Measurements from ENCODE around the gene ANP32A.

The ANP32A gene

DNA sequence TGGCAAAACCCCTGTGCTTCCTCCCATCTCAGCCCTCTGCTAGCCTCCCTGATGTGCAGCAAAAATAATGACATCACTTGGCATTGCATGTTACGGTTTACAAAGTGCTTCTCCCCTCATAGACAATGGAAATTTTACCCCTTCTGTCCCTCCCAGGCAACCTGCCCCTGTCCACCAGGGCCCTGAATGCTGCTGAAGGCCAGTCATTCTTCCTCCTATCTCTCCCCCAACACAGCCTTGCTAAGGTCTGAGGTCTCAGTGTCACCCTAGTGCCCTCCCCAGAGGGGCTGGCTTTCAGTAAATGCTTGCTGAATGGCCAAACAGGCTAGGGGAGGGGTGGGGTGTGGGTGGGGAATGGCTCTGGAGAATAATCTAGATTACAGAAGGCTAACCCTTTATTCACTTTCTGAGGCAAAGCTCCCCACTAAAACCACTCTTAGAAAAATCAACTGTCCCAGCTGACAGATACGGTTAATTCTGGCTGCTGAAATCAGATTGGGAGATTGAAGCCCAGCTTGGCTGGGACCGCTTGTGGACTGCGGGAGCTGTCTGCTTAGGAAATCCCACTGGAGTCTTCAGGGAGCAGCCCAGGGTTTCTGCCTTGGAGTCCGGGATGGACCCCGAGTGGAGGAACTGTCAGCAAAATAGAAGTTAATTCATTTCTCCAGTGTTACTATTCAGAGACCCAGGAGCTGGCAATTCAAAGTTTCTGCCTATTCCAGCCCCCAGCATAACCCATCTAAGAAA is 22.9 kb downstream of the ANP32A start:
- no peak for DNase-seq (ENCODE audit: low read depth in 2 of 2)

DNA sequence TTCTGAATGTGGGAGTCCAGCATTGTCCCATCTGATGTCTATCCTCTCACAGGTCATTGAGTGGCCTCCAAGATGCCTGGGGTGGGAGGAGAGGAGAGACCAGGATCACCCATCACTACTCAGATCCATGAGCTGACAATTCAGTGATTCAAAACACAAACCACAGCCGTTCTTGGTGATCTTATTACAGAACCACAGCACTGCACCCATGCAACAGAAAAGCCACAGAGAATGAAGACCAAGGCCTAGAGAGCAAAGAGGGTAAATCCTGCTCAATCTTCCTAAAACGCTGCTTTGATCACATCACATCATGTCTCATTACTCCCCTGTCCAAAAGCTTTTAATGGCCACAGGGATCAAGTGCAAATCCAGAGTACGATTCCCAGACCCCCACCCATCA is 23.5 kb downstream of the ANP32A start:
- DNase-seq (ENCODE audit: low read depth in 2 of 2) = no peak

DNA sequence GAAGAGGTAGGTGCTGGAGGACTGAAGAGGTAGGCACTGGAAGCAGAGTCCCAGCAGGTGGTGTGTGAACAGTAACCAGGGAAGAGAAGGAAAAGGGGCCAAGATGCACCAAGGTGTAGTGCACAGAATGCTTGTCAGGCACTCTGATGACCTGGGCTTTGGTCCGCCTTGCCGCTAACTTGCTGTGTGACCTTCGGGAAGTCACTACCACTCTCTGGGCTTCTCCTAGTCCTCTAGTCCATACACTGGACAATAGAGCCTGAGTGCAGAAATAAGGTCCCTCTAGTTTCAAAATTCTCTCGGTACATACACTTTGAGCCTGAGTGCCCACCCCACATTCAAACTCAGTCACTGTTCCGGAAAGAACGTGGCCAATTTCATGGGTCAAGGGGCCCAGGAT is 24.1 kb downstream of the ANP32A start:
- no peak for DNase-seq (ENCODE audit: low read depth in 2 of 2)

DNA sequence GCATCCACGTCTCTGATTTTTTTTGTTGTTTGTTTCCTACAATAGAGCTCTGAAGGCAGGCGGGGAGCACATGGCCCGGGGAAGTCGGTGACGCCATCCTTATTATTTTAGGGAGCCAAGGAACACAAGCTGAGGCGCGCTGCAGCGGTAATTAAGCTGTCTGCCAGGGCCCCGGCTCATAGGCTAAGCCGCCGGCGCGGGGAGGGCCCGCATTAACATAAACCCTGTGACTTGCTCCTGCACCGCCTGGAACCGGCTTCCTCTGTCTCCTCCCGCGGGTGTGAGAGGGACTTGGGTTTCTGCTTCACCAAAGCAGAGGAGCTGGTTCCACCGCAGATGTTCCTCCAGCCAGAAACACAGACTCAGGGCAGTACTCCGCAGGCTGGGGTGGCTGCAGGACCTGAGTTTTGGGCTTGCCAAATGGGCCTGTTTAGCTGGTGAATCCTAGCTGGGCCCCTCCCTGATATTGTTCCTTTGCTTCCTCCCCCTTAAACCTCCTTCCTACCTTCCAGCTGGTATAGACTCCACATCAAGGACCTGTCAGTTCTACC is 25.3 kb downstream of the ANP32A start:
- DNase-seq (ENCODE audit: low read depth in 2 of 2) = peak; percentile 6 to 36

DNA sequence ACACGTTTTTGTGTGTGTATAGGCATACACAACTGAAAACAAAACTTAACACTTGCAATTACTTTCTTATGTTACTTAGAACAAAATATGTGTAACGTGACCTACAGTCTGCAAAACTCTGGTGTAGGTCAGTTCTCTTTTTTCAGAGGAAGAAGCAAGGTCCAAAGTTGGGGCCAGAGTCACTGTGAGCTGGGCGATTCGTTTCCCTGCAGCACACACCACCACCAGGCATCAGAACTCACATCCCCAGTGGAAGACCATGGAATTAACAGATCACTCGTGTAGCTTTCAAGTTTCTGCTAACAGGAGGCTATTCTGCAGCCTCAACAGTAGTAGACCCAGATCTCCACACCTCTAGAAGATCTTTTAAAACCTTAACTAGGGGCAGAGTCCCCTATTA is 25.8 kb downstream of the ANP32A start:
- no peak for DNase-seq (ENCODE audit: low read depth in 2 of 2)

DNA sequence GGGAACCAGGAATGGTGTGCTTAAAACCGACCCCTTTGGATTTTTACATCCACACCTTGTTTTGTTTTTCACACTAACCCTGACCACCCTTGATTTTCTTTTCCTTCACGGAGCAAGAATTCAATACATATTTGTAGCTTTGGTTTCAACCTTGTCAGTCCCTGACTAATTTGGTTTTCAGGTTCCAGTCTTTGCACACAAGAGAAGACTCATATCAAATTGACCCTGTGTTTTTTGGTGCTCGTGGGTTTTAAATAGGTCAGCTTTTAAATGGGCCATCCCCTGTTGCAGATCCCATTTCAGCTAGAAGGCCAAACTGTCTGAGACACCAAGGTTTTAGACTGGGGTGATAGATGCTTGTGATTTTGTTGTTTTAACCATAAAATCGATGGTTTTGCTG is 26.4 kb downstream of the ANP32A start:
- DNase-seq (ENCODE audit: low read depth in 2 of 2) = no peak

DNA sequence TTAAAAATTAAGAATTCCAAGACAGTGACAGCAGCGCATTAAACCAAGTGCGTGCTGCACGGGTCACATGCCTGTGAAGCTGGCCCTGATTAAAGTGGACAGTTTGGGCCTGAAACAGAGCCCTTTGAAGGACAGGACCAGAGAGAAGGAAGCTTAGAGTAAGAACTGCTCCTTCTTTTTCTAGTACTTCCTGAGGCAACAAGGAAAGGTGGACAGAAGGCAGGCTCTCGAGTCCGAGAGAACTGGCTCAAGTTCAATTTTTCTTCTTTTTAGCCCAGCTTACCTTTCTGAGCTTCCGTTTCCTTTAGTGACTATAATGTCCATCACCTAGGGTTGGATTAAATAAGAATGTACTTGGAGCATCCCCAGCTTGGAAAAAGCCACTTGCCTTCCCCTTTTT is 26.9 kb downstream of the ANP32A start:
- no peak for DNase-seq (ENCODE audit: low read depth in 2 of 2)

DNA sequence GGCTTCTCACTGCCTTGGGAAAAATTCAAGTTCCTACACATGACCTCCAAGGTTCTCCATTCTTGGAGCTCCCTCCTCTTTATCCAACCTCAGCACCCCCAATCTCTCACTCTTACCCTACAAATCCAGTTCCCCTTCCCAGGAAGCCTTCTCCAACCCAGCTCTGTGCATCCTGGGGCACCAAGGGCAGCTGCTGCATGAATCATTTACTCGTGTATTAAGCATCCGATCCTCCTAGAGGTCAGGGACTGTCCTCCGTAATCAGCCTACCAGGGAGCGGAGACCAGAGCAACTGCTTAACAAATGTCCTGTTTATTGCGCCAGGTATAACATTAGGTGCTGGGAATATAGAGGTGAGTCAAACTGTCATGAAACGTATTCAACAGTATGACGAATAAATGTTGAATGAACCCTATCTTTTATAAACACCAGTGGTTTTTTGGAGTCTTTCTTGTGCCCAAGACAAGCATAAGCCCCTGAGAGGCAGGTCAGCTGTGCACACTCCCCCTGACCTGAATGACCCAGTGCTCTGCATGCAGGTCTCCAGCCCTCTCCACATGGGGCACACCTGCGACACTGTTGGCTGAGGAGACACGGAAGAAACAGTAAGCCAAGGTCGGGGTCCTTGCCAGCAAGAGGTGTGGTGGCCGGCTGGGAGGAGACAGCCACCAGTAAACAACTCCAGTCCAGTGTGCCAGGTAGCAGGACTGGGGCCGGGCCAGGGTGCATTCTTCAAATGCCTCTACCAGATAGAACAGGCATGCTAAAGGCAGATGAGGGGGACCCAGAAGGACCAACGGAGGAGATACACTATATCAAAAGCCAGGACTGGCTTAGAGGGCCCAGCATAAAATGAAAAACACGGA is 27.6 kb downstream of the ANP32A start:
- no peak for DNase-seq (ENCODE audit: low read depth in 2 of 2)

DNA sequence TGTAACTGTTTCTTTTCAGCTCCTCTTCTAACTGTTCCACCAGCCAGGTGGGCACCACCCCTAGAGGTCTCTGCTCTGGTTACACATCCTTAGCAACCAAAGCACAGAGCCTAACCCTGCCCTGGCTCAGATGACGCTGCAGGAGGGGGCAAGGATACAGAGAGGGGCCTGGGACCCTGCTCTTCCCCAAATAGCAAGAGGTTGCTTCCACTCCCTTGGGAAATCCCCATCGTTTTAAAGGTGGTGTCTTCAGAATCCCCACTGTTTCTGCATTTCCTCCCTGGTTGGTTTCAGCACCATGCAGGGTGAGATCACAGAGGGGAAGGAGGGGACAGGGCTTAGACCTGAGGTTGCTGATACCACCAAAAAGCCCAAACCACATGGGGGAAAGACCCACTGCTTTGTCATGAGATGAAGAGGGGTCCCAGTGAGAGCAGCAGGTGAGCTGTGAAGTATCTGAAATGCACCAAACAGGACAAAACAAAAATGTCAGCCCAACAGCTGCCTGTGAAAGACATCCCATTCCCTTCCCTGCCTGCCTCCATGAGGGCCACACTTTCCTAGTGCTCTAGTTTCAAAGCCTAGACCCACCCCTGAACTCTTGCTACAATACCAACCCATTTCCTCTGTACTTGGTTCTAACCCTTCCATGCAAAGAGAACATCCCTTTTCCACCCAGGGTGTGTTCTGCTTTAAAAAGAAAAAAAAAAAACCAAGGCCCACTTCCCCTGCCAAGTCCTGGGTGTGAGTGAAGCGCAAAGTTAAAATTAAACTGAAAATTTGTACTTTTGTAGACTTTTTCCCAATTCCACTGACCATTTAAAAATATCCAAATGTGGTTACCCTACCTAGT is 29.0 kb downstream of the ANP32A start:
- DNase-seq (ENCODE audit: low read depth in 2 of 2) = no peak

DNA sequence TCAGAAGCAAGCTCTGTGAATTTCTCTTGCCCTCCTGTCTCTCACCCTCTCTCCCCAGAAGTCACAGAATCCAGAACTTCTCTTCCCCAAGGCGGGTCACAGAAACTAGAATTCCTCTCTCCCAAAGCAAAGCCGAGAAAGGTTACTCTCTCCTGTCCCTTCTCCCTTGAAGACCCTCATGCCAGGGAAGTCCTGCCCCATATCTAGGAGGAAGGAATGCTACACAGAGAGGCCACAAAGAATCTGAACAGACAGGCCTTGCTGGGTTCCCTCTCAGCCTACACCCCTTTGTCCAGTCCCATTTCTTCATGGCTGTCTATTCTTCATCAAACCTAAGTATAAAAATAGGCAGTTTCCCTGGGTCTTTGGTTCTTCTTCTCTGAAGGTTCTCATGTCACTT is 29.8 kb downstream of the ANP32A start:
- DNase-seq (ENCODE audit: low read depth in 2 of 2) = no peak

DNA sequence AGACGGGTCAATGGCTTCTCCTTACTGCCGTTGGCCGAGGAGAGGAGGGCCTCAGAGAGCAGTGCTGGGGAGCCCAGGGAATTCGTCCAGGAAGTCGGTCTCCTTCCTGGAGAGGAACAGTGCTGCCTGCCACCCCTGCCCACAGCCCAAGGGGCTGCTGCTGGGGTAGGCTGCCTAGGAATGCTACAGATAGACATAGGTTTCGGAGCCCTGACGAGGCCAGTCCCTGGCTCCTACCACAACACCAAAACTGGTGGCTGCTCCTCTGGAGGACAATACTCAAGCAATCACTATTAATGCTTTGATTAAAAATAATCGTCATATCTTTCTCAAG is 30.5 kb downstream of the ANP32A start:
- no peak for DNase-seq (ENCODE audit: low read depth in 2 of 2)

DNA sequence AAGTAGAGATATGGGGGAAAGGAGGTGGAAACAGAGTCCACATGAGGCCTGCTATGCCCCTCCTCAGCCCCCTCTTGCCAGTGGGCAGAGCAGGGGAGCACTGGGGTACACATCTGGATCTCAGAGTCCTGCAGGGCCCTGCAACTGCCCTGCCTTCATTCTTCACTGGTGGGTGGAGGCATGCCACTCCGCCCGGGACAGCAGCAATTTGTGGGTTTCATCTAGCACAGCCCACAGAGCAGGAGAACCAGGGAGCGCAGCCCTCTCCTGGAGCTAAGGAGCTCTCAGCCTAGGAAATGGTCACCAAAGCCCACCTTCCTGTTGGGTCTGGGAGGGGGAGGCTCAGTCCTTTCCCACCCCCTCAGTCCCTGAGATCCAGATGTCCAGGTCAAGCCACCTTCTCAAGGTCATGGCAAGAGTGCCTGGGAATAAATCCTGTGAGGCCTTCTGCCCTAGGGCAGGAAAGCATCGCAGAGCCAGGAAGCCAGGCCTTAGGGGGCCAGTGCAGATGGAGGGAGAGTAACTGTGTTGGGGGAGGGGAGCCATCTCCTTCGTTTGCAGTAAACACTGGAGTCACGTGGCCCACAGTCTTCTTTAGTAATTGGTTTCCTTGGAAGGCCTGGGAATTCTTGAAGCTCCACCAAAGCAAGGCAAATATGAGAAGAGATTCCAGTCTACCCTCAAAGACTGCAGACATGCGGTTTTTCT is 31.0 kb downstream of the ANP32A start:
- no peak for DNase-seq (ENCODE audit: low read depth in 2 of 2)

DNA sequence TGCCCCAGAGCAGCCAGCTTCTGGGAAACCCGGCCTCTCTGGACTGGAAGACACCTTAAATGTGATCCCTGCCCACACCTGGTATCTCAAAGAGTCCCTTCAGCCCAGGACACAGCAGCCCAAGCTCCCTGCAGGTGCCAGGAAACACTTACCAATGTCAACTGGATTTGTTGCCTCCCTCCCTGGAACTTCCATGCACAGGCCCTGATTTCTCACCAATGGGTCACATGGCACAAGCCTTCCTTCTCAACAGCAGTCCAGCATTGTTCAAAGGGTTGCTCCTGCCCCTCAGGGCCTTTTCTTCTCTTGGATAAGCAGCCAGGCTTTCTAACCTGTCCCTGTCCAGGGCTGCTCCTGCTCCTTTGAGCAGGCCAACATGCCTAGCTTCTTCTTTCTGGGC is 31.6 kb downstream of the ANP32A start:
- no peak for DNase-seq (ENCODE audit: low read depth in 2 of 2)

DNA sequence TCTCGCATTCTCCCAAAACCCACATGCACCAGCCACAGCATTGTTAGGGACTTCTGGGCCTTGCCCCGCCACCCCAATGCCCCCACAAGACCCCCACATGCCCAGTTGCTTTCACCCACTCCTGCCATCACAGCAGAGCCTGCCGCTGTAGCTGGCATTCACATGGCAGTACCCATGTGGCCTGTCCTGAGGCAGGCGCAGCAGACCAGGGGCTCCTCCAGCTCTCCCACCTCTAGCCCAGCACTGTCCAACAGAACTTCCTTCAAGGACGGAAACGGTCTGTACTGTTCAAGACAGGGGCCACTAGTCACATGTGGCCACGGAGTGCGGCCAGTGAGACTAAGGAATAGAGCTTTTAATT is 32.5 kb downstream of the ANP32A start:
- no peak for DNase-seq (ENCODE audit: low read depth in 2 of 2)

DNA sequence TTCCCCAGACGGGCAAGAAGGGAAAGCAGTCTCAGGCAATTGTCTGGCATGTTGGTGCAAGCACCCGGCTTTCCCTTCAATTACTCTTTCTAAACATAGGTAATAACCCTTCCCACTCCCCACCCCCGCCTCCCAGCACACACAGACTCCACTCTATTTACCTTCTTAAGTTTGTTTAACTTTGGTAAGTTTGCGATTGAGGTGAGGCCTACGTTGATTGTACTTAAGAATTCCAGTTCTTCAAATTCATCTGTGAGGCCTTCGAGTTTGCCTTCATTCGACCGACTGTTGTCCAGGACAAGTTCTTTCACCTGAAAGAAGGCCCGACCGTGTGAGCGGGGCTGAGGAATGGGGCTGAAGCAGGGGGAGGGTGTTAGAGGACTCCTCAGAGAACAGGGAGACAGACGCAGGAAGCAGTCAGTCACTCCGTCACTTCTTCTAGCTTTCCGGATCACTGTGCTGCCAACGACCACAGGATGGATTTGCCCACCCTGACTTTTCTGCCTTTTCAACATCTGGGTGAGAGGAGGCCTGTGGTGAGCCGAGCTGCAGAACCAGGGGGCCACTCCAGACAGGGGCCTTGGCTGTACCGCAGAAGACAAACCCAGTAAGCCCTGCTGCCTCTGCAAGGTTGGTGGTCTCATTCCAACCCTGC is 33.0 kb downstream of the ANP32A start:
- no peak for DNase-seq (ENCODE audit: low read depth in 2 of 2)

DNA sequence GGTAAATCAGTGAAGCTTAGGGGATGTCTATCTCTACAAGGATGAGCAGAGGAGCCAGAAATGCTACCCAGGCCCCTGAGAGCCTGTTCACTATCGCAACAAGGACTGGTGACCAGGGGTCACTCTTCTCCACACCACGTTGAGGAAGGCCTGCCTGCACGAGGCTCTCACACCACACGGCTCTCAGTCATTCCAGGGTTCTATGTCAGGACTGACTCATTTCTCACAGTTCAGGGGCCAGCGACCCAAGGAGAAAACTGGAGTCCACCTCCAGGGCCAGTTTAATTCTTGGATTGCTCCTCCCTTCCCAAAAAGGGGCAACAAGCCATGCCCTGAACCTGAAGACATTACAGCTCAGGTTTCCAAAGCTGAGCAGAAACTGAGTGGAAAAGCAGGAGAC is 33.9 kb downstream of the ANP32A start:
- no peak for DNase-seq (ENCODE audit: low read depth in 2 of 2)

DNA sequence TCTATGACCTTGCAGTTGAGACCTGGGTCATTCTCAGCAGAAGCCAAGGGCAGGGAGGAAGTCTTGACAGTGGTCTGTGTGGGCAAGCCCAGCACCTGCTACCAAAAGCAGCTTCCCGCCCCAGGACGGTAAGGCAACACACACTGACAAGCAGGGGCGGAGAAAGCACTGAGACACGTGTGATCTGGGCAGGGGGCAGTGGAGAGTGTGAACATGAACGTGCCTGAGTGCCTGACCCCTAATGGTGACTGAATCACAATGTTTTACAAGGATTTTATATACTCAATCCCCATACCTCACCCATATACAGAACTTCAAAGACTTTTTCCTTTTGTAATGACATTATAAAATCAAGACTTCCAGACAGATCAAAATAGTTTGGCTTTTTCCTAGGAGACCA is 35.2 kb downstream of the ANP32A start:
- no peak for DNase-seq (ENCODE audit: low read depth in 2 of 2)

DNA sequence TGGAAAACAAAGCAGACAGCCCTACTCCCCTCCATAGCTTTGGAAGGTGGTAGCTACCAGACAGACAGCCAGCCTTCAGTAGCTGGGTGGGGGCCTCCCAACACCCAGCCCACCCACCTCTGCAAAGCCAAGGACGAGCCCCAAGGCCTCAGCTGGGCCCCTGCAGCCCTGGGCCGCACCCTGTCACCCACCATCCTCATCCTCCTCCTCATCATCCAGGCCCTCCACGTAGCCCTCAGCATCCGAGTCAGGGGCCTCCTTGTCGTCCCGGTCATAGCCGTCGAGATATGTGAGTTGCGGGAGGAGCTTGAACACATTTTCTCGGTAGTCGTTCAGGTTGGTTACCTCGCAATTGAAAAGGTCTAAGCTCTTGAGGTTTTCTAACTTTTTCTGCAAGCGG is 36.5 kb downstream of the ANP32A start:
- DNase-seq (ENCODE audit: low read depth in 2 of 2) = no peak

DNA sequence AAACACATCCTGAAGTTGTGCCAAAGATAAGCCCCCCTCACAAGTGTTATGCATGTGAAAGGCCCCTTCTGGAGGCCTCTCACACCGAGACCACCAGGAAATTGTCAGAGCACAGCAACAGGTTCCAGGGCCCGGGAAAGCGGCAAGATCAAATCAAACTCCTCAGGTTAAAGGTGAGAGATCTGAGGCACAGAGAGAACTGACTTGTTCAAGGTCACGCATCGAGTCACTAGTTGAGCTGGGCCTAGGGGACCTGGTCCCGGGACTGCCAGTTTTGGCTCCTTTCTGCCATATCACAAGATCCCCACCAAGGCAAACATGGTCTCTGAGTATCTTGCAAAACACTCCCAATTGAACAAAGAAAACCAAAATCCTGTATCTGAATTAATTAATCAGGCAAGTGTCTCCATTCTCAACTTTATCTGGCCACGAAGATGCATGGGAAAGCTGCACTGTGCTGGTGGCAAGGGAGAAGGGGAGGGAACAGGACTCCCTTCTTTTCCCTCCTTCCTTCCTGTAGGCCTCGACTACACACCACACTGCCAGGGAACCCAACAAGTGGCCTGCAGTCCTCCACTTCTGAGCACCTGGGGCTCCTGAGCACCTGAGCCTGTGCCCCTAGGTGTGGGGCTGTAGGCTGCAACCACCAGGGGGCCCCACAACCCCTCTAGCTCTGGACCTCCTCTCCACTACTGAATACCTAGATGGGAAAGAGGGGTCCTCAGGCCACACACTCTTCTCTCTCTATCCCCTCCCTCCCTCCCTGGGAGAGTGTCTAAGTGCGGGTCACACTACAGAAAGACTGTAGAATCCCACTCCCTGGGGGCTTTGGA is 37.3 kb downstream of the ANP32A start:
- peak; percentile 32 to 48 for DNase-seq (ENCODE audit: low read depth in 2 of 2)

DNA sequence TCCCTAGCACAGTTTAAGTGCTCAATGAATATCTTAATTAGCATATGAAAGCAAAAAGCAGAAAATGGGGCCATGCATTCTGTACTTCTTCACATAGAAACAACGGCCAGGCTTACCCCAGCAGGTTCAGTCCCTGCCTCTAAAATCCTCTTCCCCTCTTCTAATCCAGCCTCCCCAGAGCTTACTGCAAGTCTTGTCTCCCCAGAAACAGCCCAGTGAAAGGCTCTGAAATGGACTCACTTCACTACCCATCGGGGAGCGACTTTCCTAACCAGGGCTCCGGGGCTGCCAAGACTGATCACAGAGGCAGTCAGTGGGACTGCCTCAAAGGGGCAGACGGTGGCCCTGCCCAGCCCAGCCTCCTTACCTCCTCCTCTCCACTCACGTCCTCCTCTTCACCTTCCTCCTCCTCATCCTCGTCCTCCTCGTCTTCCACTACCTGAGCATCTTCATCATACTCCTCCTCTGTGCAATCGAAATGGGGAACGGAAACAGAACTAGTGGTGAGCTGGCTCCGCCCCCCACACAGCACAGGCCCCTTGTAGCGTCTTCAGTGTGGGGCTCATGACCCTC is 38.0 kb downstream of the ANP32A start:
- no peak for DNase-seq (ENCODE audit: low read depth in 2 of 2)

Data from stimulated activated CD4-positive, alpha-beta T cell treated with anti-CD3 and anti-CD28 coated beads, Interleukin-1b, Interleukin-23, amount 100 ng/mL, for 1 hour (primary cell).